GM23338 (cell line): Measurements from ENCODE around the gene MYH2. TPM values are rescaled to one million over a fixed set of nuclear protein-coding genes. Genes with fewer than 3 reads are reported as not detected.

Experiments used
- ATAC-seq: fragments of 200-7000 bp; cut with Tn5 transposase; 3 replicates; pipeline ENCODE4 v1.9.1; 2020
- DNase-seq: peaks from one replicate; pipeline ENCODE4 v3.0.0-alpha.2; 2015; ENCODE audit warnings: low spot score
- H2AFZ ChIP-seq: fragments of 200-600 bp; sonication (generic); 2 replicates; pipeline ENCODE4 v1.8.0; 2016; ENCODE audit warnings: antibody characterized with exemption, mild to moderate bottlenecking, moderate library complexity
- H3F3A ChIP-seq: fragments of 200-600 bp; sonication (generic); replicated peaks from 2 replicates; pipeline ENCODE4 v1.8.0; 2017; ENCODE audit warnings: antibody characterized with exemption, mixed run types, low read depth
- H3K27ac ChIP-seq: fragments of 200-600 bp; sonication (generic); 2 replicates; pipeline ENCODE4 v1.6.1; 2016; ENCODE audit warnings: low read depth
- H3K27me3 ChIP-seq: fragments of 200-600 bp; sonication (generic); 2 replicates; pipeline ENCODE4 v1.8.0; 2016; ENCODE audit warnings: mild to moderate bottlenecking, mixed run types, moderate library complexity; ENCODE audit not compliant: insufficient read depth
- H3K36me3 ChIP-seq: fragments of 200-600 bp; sonication (generic); 2 replicates; pipeline ENCODE4 v1.8.0; 2016; ENCODE audit warnings: mild to moderate bottlenecking; ENCODE audit not compliant: insufficient read depth
- H3K4me1 ChIP-seq: fragments of 200-600 bp; sonication (generic); 2 replicates; pipeline ENCODE4 v1.8.0; 2016; ENCODE audit warnings: mild to moderate bottlenecking, moderate library complexity; ENCODE audit not compliant: insufficient read depth
- H3K4me2 ChIP-seq: fragments of 200-600 bp; sonication (generic); 2 replicates; pipeline ENCODE4 v1.7.1; 2017; ENCODE audit warnings: mixed run types
- H3K4me3 ChIP-seq: fragments of 200-600 bp; sonication (generic); 2 replicates; pipeline ENCODE4 v1.6.1; 2016; ENCODE audit warnings: mixed run types
- H3K79me2 ChIP-seq: fragments of 200-600 bp; sonication (generic); replicated peaks from 2 replicates; pipeline ENCODE4 v1.8.0; 2017; ENCODE audit warnings: mild to moderate bottlenecking; ENCODE audit not compliant: insufficient read depth
- H3K9me2 ChIP-seq: fragments of 200-600 bp; sonication (generic); 2 replicates; pipeline ENCODE4 v1.8.0; 2017; ENCODE audit not compliant: insufficient read depth
- H4K20me1 ChIP-seq: fragments of 200-600 bp; sonication (generic); replicated peaks from 2 replicates; pipeline ENCODE4 v1.8.0; 2017; ENCODE audit warnings: mild to moderate bottlenecking; ENCODE audit not compliant: insufficient read depth
- H3K27ac Mint-ChIP-seq: 2 replicates; pipeline ENCODE4 v1.8.0; 2020; ENCODE audit warnings: inconsistent platforms, mild to moderate bottlenecking, moderate library complexity, mixed read lengths
- H3K27me3 Mint-ChIP-seq: 3 replicates; pipeline ENCODE4 v1.8.0; 2022; ENCODE audit warnings: low read depth, mild to moderate bottlenecking, moderate library complexity, mixed read lengths, inconsistent platforms; ENCODE audit not compliant: insufficient read depth, poor library complexity
- H3K36me3 Mint-ChIP-seq: 3 replicates; pipeline ENCODE4 v1.8.0; 2021; ENCODE audit warnings: low read depth, mild to moderate bottlenecking, inconsistent platforms, moderate library complexity, mixed read lengths
- H3K4me1 Mint-ChIP-seq: 3 replicates; pipeline ENCODE4 v1.8.0; 2020; ENCODE audit warnings: mild to moderate bottlenecking, inconsistent platforms, mixed read lengths
- H3K4me3 Mint-ChIP-seq: 3 replicates; pipeline ENCODE4 v1.8.0; 2021; ENCODE audit warnings: moderate library complexity, mild to moderate bottlenecking, inconsistent platforms, mixed read lengths
- H3K9me3 Mint-ChIP-seq: 3 replicates; pipeline ENCODE4 v1.8.0; 2020; ENCODE audit warnings: moderate library complexity, mild to moderate bottlenecking, inconsistent platforms, mixed read lengths
- EZH2 ChIP-seq: fragments of 200-600 bp; sonication (generic); IDR thresholded peaks from one replicate; pipeline ENCODE4 v1.8.0; 2017; ENCODE audit warnings: antibody characterized with exemption, mild to moderate bottlenecking, low read depth; ENCODE audit not compliant: unreplicated experiment
- EZH2phosphoT487 ChIP-seq: fragments of 200-600 bp; sonication (generic); IDR thresholded peaks from one replicate; pipeline ENCODE4 v1.8.1; 2018; ENCODE audit warnings: antibody characterized with exemption; ENCODE audit not compliant: unreplicated experiment
- JUNB ChIP-seq: IDR thresholded peaks from one replicate; pipeline ENCODE4 v1.6.1; 2016; ENCODE audit warnings: antibody characterized with exemption; ENCODE audit not compliant: unreplicated experiment
- NANOG ChIP-seq: IDR thresholded peaks from 2 replicates; pipeline ENCODE4 v1.6.1; 2016; ENCODE audit warnings: antibody characterized with exemption, borderline replicate concordance
- POLR2AphosphoS5 ChIP-seq: IDR thresholded peaks from 2 replicates; pipeline ENCODE4 v1.6.1; 2016; ENCODE audit warnings: antibody characterized with exemption, low read depth
- STAT1 ChIP-seq: IDR thresholded peaks from one replicate; pipeline ENCODE4 v1.6.1; 2016; ENCODE audit warnings: antibody characterized with exemption; ENCODE audit not compliant: unreplicated experiment
- ZNF114 ChIP-seq: fragments of 250-450 bp; sonication (Bioruptor Pico); IDR thresholded peaks from 2 replicates; pipeline ENCODE4 v1.5.0; 2020; ENCODE audit warnings: mild to moderate bottlenecking, moderate library complexity
- ZNF331 ChIP-seq: fragments of 250-450 bp; sonication (Bioruptor Pico); IDR thresholded peaks from 2 replicates; pipeline ENCODE4 v1.5.0; 2020; ENCODE audit warnings: low read depth, mild to moderate bottlenecking, moderate library complexity
- polyA plus RNA-seq: library from polyadenylated mRNA; unstranded; fragments of >200 nt; fragmentation: Nextera tagmentation; extraction: Ambion mirVana; gene quantifications from 2 replicates; pipeline ENCODE4 v1.2.1, GENCODE V29; 2016
- total RNA-seq: library from RNA; depleted of rRNA; stranded (reverse); fragments of >200 nt; shearing (Covaris generic); gene quantifications from 2 replicates; pipeline ENCODE4 v1.2.3, GENCODE V29; 2014
- TF ChIP-seq, protein P1 (sequence below): IDR thresholded peaks from one replicate; pipeline ENCODE4 v1.6.1; 2018; ENCODE audit warnings: antibody characterized with exemption; ENCODE audit not compliant: unreplicated experiment
- TF ChIP-seq, protein P2 (sequence below): fragments of 250-450 bp; sonication (Bioruptor Pico); IDR thresholded peaks from 2 replicates; pipeline ENCODE4 v1.5.0; 2020; ENCODE audit warnings: mild to moderate bottlenecking, moderate library complexity
- TF ChIP-seq, protein P3 (sequence below), 2 experiments: fragments of 200-600 bp in 1 of 2; sonication (generic) in 1 of 2; conservative IDR thresholded peaks; 2 replicates each; pipeline versions ENCODE4 v1.5.1 to v1.6.1; 2016 to 2017; ENCODE audit warnings: antibody characterized with exemption in 2 of 2, low read depth in 2 of 2, mild to moderate bottlenecking in 2 of 2, moderate library complexity in 1 of 2
- TF ChIP-seq, protein P4 (sequence below): IDR thresholded peaks from 2 replicates; pipeline ENCODE4 v1.6.1; 2016; ENCODE audit warnings: antibody characterized with exemption

MYH2 gene
- total and polyA plus RNA-seq, 2 experiments from 2014 or later: 7.5 to 27.7 TPM

DNA sequence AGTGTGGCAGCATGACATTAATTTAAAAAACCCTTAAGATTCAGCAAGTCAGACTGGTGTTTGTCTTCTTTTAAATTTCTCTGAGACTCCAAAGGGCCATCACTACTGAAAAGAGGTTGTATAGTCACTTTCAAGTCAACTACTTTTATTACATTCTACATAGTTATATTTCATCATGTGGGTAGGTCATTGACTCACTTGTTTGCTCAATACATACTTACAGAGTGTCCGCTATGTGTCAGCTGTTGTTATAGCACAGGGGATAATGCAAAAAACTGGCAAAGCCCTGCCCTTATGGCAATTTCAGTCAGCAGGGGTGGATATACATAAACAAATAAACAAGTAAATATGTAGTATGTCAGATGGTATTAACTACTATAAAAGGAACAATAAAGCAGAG is 77.6 kb downstream of the MYH2 start:
- no peak overlapping the region for H3K4me3 ChIP-seq
- no peaks in the 10 kb centered on the region for H3K27me3 ChIP-seq
- H3K79me2 ChIP-seq: no peaks in the 10 kb centered on the region
- H3K27ac ChIP-seq: no peak overlapping the region
- H3K4me1 Mint-ChIP-seq: no peaks in the 10 kb centered on the region
- H3K4me1 ChIP-seq: no peaks in the 10 kb centered on the region
- H3K4me2 ChIP-seq: no peak overlapping the region
- no peaks in the 10 kb centered on the region for H3K27me3 Mint-ChIP-seq
- no peak overlapping the region for H3K27ac Mint-ChIP-seq
- no peaks in the 10 kb centered on the region for H3K36me3 Mint-ChIP-seq
- H4K20me1 ChIP-seq: no peaks in the 10 kb centered on the region
- H2AFZ ChIP-seq: no peak overlapping the region
- TF ChIP-seq JUNB (no peak), ZNF331 (CRISPR knock-in tag) (no peak), ZNF114 (no peak), STAT1 (no peak), EZH2 (no peak), NANOG (no peak), EZH2phosphoT487 (no peak), POLR2AphosphoS5 (no peak)
- TF ChIP-seq, protein P1, sequence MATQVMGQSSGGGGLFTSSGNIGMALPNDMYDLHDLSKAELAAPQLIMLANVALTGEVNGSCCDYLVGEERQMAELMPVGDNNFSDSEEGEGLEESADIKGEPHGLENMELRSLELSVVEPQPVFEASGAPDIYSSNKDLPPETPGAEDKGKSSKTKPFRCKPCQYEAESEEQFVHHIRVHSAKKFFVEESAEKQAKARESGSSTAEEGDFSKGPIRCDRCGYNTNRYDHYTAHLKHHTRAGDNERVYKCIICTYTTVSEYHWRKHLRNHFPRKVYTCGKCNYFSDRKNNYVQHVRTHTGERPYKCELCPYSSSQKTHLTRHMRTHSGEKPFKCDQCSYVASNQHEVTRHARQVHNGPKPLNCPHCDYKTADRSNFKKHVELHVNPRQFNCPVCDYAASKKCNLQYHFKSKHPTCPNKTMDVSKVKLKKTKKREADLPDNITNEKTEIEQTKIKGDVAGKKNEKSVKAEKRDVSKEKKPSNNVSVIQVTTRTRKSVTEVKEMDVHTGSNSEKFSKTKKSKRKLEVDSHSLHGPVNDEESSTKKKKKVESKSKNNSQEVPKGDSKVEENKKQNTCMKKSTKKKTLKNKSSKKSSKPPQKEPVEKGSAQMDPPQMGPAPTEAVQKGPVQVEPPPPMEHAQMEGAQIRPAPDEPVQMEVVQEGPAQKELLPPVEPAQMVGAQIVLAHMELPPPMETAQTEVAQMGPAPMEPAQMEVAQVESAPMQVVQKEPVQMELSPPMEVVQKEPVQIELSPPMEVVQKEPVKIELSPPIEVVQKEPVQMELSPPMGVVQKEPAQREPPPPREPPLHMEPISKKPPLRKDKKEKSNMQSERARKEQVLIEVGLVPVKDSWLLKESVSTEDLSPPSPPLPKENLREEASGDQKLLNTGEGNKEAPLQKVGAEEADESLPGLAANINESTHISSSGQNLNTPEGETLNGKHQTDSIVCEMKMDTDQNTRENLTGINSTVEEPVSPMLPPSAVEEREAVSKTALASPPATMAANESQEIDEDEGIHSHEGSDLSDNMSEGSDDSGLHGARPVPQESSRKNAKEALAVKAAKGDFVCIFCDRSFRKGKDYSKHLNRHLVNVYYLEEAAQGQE: no peak
- TF ChIP-seq, protein P2, sequence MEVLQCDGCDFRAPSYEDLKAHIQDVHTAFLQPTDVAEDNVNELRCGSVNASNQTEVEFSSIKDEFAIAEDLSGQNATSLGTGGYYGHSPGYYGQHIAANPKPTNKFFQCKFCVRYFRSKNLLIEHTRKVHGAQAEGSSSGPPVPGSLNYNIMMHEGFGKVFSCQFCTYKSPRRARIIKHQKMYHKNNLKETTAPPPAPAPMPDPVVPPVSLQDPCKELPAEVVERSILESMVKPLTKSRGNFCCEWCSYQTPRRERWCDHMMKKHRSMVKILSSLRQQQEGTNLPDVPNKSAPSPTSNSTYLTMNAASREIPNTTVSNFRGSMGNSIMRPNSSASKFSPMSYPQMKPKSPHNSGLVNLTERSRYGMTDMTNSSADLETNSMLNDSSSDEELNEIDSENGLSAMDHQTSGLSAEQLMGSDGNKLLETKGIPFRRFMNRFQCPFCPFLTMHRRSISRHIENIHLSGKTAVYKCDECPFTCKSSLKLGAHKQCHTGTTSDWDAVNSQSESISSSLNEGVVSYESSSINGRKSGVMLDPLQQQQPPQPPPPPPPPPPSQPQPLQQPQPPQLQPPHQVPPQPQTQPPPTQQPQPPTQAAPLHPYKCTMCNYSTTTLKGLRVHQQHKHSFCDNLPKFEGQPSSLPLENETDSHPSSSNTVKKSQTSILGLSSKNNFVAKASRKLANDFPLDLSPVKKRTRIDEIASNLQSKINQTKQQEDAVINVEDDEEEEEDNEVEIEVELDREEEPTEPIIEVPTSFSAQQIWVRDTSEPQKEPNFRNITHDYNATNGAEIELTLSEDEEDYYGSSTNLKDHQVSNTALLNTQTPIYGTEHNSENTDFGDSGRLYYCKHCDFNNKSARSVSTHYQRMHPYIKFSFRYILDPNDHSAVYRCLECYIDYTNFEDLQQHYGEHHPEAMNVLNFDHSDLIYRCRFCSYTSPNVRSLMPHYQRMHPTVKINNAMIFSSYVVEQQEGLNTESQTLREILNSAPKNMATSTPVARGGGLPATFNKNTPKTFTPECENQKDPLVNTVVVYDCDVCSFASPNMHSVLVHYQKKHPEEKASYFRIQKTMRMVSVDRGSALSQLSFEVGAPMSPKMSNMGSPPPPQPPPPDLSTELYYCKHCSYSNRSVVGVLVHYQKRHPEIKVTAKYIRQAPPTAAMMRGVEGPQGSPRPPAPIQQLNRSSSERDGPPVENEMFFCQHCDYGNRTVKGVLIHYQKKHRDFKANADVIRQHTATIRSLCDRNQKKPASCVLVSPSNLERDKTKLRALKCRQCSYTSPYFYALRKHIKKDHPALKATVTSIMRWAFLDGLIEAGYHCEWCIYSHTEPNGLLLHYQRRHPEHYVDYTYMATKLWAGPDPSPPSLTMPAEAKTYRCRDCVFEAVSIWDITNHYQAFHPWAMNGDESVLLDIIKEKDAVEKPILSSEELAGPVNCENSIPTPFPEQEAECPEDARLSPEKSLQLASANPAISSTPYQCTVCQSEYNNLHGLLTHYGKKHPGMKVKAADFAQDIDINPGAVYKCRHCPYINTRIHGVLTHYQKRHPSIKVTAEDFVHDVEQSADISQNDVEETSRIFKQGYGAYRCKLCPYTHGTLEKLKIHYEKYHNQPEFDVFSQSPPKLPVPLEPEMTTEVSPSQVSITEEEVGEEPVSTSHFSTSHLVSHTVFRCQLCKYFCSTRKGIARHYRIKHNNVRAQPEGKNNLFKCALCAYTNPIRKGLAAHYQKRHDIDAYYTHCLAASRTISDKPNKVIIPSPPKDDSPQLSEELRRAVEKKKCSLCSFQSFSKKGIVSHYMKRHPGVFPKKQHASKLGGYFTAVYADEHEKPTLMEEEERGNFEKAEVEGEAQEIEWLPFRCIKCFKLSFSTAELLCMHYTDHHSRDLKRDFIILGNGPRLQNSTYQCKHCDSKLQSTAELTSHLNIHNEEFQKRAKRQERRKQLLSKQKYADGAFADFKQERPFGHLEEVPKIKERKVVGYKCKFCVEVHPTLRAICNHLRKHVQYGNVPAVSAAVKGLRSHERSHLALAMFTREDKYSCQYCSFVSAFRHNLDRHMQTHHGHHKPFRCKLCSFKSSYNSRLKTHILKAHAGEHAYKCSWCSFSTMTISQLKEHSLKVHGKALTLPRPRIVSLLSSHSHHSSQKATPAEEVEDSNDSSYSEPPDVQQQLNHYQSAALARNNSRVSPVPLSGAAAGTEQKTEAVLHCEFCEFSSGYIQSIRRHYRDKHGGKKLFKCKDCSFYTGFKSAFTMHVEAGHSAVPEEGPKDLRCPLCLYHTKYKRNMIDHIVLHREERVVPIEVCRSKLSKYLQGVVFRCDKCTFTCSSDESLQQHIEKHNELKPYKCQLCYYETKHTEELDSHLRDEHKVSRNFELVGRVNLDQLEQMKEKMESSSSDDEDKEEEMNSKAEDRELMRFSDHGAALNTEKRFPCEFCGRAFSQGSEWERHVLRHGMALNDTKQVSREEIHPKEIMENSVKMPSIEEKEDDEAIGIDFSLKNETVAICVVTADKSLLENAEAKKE (CRISPR knock-in tag): no peak
- TF ChIP-seq, protein P3, sequence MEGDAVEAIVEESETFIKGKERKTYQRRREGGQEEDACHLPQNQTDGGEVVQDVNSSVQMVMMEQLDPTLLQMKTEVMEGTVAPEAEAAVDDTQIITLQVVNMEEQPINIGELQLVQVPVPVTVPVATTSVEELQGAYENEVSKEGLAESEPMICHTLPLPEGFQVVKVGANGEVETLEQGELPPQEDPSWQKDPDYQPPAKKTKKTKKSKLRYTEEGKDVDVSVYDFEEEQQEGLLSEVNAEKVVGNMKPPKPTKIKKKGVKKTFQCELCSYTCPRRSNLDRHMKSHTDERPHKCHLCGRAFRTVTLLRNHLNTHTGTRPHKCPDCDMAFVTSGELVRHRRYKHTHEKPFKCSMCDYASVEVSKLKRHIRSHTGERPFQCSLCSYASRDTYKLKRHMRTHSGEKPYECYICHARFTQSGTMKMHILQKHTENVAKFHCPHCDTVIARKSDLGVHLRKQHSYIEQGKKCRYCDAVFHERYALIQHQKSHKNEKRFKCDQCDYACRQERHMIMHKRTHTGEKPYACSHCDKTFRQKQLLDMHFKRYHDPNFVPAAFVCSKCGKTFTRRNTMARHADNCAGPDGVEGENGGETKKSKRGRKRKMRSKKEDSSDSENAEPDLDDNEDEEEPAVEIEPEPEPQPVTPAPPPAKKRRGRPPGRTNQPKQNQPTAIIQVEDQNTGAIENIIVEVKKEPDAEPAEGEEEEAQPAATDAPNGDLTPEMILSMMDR (conservative IDR thresholded peaks at IDR 0.05; ENCODE audit: low read depth in 2 of 2): no peak
- TF ChIP-seq, protein P4, sequence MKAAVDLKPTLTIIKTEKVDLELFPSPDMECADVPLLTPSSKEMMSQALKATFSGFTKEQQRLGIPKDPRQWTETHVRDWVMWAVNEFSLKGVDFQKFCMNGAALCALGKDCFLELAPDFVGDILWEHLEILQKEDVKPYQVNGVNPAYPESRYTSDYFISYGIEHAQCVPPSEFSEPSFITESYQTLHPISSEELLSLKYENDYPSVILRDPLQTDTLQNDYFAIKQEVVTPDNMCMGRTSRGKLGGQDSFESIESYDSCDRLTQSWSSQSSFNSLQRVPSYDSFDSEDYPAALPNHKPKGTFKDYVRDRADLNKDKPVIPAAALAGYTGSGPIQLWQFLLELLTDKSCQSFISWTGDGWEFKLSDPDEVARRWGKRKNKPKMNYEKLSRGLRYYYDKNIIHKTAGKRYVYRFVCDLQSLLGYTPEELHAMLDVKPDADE: no peak
- H3K9me3 Mint-ChIP-seq: no peaks in the 10 kb centered on the region
- ATAC-seq (no peak), DNase-seq (no peak)
- H3F3A ChIP-seq: no peaks in the 10 kb centered on the region
- no peaks in the 10 kb centered on the region for H3K36me3 ChIP-seq
- no peak overlapping the region for H3K4me3 Mint-ChIP-seq
- no peaks in the 10 kb centered on the region for H3K9me2 ChIP-seq
